DND-41 (cell line): ENCODE measurements around the gene TYMP.
"Not testable (repeated sequence)": the region's sequence is repeated elsewhere in the genome, so short reads cannot be mapped to it uniquely, and the experiment has no call there.

ENCODE experiments used
- ATAC-seq: fragments of 200-7000 bp; cut with Tn5 transposase; 3 replicates; pipeline ENCODE4 v1.9.1; 2021; ENCODE audit warnings: low read depth; ENCODE audit not compliant: insufficient read depth
- DNase-seq: peaks from one replicate; pipeline ENCODE4 v3.0.0-alpha.2; 2020
- H2AFZ ChIP-seq: 2 replicates; pipeline ENCODE4 v1.6.0; 2012; ENCODE audit warnings: low read depth, low read length
- H3K27ac ChIP-seq: 2 replicates; pipeline ENCODE4 v1.5.1; 2012; ENCODE audit warnings: low read length, inconsistent platforms
- H3K27me3 ChIP-seq: fragments of 200-600 bp; sonication (generic); 2 replicates; pipeline ENCODE4 v1.6.0; 2012; ENCODE audit warnings: low read length, mild to moderate bottlenecking, inconsistent platforms; ENCODE audit not compliant: insufficient read depth, poor library complexity
- H3K36me3 ChIP-seq: 2 replicates; pipeline ENCODE4 v1.5.1; 2012; ENCODE audit warnings: low read length, inconsistent platforms; ENCODE audit not compliant: insufficient read depth
- H3K4me1 ChIP-seq: 2 replicates; pipeline ENCODE4 v1.5.1; 2012; ENCODE audit warnings: mild to moderate bottlenecking, low read length; ENCODE audit not compliant: insufficient read depth
- H3K4me2 ChIP-seq: 2 replicates; pipeline ENCODE4 v1.6.0; 2012; ENCODE audit warnings: mild to moderate bottlenecking, moderate library complexity, low read length, inconsistent platforms; ENCODE audit not compliant: insufficient read depth
- H3K4me3 ChIP-seq, 2 experiments: fragments of 200-600 bp in 1 of 2; shearing (Covaris generic) in 1 of 2; 2 replicates each; pipeline ENCODE4 v1.5.1; 2012 to 2016; ENCODE audit warnings: inconsistent platforms in 2 of 2, low read length in 2 of 2, mild to moderate bottlenecking in 2 of 2, low read depth in 1 of 2, moderate library complexity in 1 of 2
- H3K79me2 ChIP-seq: 2 replicates; pipeline ENCODE4 v1.6.0; 2012; ENCODE audit warnings: low read length, inconsistent platforms; ENCODE audit not compliant: insufficient read depth
- H3K9ac ChIP-seq: 2 replicates; pipeline ENCODE4 v1.6.0; 2012; ENCODE audit warnings: low read depth, mild to moderate bottlenecking, inconsistent platforms, low read length, moderate library complexity
- H3K9me3 ChIP-seq: 2 replicates; pipeline ENCODE4 v1.5.1; 2012; ENCODE audit warnings: low read length, moderate library complexity, mild to moderate bottlenecking, inconsistent platforms; ENCODE audit not compliant: insufficient read depth, severe bottlenecking
- H4K20me1 ChIP-seq: 2 replicates; pipeline ENCODE4 v1.6.0; 2012; ENCODE audit warnings: low read length; ENCODE audit not compliant: insufficient read depth
- EZH2 ChIP-seq: IDR thresholded peaks from 3 replicates; pipeline ENCODE4 v1.6.1; 2012; ENCODE audit warnings: borderline replicate concordance, low read depth, mild to moderate bottlenecking, moderate library complexity, low read length, inconsistent platforms; ENCODE audit not compliant: severe bottlenecking
- TF ChIP-seq, protein P1 (sequence below): IDR thresholded peaks from 2 replicates; pipeline ENCODE4 v1.5.1; 2012; ENCODE audit warnings: borderline replicate concordance, low read length, moderate library complexity, mild to moderate bottlenecking; ENCODE audit not compliant: poor library complexity, severe bottlenecking; ENCODE audit errors: extremely low read depth

TYMP gene

DNA sequence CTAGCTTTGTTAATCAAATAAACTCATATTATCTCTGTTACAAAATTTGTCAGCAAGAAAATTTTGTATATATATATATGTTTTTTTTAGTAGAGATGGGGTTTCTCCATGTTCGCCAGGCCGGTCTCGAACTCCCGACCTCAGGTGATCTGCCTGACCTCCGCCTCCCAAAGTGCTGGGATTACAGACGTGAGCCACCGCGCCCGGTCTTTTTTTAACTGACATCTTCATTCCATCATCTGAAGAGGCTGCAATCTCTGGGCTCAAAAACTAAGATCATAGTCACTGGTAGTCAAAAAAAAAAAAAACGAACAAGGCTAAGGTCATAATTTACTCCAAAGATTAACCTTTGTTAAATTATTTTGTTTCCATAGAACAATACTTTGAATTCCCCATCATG is 10.6 kb upstream of the TYMP start:
- H3K4me1 ChIP-seq = peaks cover 13% of the 10 kb centered on the region
- H3K27ac ChIP-seq = no peak overlapping the region
- H3K9me3 ChIP-seq = no peaks in the 10 kb centered on the region
- no peak for DNase-seq
- H2AFZ ChIP-seq = no peak overlapping the region
- peaks cover 13% of the 10 kb centered on the region for H3K27me3 ChIP-seq
- H3K4me3 ChIP-seq = no peak overlapping the region
- no peak overlapping the region for H3K9ac ChIP-seq
- H3K79me2 ChIP-seq = no peaks in the 10 kb centered on the region
- no peak overlapping the region for H3K4me2 ChIP-seq
- peaks cover 7% of the 10 kb centered on the region for H4K20me1 ChIP-seq
- TF ChIP-seq EZH2 = no peak
- TF ChIP-seq, protein P1, sequence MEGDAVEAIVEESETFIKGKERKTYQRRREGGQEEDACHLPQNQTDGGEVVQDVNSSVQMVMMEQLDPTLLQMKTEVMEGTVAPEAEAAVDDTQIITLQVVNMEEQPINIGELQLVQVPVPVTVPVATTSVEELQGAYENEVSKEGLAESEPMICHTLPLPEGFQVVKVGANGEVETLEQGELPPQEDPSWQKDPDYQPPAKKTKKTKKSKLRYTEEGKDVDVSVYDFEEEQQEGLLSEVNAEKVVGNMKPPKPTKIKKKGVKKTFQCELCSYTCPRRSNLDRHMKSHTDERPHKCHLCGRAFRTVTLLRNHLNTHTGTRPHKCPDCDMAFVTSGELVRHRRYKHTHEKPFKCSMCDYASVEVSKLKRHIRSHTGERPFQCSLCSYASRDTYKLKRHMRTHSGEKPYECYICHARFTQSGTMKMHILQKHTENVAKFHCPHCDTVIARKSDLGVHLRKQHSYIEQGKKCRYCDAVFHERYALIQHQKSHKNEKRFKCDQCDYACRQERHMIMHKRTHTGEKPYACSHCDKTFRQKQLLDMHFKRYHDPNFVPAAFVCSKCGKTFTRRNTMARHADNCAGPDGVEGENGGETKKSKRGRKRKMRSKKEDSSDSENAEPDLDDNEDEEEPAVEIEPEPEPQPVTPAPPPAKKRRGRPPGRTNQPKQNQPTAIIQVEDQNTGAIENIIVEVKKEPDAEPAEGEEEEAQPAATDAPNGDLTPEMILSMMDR = no peak
- no peaks in the 10 kb centered on the region for H3K36me3 ChIP-seq
- no peak for ATAC-seq

DNA sequence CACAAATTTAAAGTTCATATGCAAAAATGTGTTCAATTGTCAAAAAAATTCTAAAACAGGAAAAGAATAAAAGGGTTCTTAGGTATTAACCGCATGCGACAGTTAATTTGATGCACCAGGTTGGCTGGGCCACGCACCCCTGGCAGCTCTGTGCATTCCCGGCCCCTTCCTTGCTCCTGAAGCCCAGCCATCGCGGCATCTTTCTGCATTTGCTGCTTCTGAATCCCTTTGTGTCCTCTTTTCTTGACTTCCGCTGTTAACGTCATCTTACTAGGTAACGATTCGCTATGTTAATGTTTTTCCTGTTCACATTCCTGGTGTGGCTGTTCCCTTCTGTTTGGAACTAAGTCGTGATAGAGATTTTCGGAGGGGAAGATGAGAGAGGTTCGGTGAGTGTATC is 8.0 kb upstream of the TYMP start:
- no peaks in the 10 kb centered on the region for H3K36me3 ChIP-seq
- no peak overlapping the region for H2AFZ ChIP-seq
- ATAC-seq (no peak), DNase-seq (no peak)
- no peaks in the 10 kb centered on the region for H3K27me3 ChIP-seq
- no peak overlapping the region for H3K4me2 ChIP-seq
- H3K9ac ChIP-seq = no peak overlapping the region
- no peaks in the 10 kb centered on the region for H3K79me2 ChIP-seq
- TF ChIP-seq, protein P1 = no peak
- TF ChIP-seq EZH2 = no peak
- no peaks in the 10 kb centered on the region for H3K4me1 ChIP-seq
- H3K27ac ChIP-seq = no peak overlapping the region
- H3K9me3 ChIP-seq = no peaks in the 10 kb centered on the region
- no peak overlapping the region for H3K4me3 ChIP-seq
- no peaks in the 10 kb centered on the region for H4K20me1 ChIP-seq

DNA sequence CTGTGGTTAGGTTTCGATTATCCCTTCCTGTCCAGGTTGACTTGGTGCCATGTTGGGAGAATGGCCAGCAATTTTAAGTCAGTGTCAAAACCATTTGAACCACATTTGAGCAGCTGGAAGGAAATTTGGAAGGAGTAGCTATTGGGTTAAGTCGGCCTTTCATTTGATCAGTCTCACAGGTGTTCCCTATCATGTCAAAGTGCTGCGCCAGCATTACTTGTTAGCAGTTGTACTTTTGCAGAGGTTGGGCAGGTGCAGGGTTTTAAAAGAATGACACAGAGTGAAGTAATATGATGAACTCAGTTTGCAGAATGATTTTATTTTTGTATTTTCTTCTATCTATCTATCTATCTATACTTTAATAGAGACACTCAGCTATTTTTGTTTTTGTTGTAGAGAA is 6.4 kb upstream of the TYMP start:
- Histone ChIP-seq H3K4me2 (no peak overlapping the region), H3K9ac (no peak overlapping the region), H3K4me1 (no peaks in the 10 kb centered on the region), H4K20me1 (0 out of 2 replicates have a peak, but pooled peaks cover under 1% of the 10 kb centered on the region), H3K27ac (no peak overlapping the region), H3K79me2 (no peaks in the 10 kb centered on the region), H3K27me3 (no peaks in the 10 kb centered on the region), H3K36me3 (no peaks in the 10 kb centered on the region), H3K4me3 (no peak overlapping the region), H2AFZ (no peak overlapping the region), H3K9me3 (no peaks in the 10 kb centered on the region)
- DNase-seq (no peak), ATAC-seq (no peak)
- no peak for TF ChIP-seq EZH2
- TF ChIP-seq, protein P1 = no peak

DNA sequence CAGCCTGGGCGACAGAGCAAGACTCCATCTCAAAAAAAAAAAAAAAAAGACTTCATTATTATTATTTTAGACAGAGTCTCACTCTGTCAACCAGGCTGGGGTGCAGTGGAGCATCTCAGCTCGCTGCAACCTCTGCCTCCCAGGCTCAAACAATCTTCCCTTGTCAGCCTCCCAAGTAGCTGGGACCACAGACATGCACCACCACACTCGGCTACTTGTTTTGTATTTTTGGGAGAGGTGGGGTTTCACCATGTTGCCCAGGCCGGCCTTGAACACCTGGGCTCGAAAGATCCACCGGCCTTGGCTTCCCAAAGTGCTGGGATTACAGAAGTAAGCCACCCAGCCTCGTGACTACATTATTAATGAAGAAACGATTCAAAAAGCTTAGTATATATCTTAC is 5.3 kb upstream of the TYMP start:
- Histone ChIP-seq H2AFZ (no peak overlapping the region), H3K4me2 (no peak overlapping the region), H4K20me1 (peaks cover 5% of the 10 kb centered on the region; the same call in 1 of the 2 replicates), H3K4me3 (no peak overlapping the region), H3K4me1 (no peaks in the 10 kb centered on the region), H3K36me3 (no peaks in the 10 kb centered on the region), H3K79me2 (no peaks in the 10 kb centered on the region), H3K27me3 (no peaks in the 10 kb centered on the region), H3K9ac (no peak overlapping the region), H3K9me3 (no peaks in the 10 kb centered on the region), H3K27ac (no peak overlapping the region)
- no peak for DNase-seq
- ATAC-seq = no peak
- TF ChIP-seq, protein P1 = no peak
- no peak for TF ChIP-seq EZH2

DNA sequence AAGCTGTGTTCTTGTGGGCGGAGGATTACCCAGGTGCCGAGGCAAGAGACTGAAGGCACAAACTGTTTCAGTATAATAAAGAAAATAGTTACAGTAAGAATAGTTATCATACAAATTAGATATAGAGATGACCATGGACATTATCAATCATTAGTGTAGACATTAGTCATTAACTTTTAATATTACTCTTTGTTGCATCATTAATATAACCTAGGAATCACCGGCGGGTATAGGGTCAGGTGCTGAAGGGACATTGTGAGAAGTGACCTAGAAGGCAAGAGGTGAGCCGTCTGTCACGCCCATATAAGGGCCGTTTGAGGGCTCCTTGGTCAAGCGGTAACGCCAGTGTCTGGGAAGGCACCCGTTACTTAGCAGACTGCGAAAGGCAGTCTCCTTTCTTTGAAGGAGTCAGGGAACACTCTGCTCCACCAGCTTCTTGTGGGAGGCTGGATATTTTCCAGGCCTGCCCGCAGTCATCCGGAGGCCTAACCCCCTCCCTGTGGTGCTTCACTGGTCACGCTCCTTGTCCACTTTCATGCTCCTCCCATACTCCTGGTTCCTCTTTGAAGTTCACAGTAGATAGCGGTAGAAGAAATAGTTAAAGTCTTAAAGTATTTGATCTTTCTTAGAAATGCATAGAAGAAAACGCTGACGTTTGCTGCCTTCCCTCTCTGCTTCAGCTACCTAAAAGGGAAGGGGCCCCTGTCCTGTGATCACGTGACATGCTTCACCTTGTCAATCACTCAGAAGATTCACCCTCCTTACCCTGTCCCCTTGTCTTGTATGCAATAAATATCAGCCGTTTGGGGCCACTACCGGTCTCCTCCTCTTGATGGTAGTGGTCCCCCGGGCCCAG is 4.3 kb upstream of the TYMP start:
- DNase-seq, H3K79me2 ChIP-seq, ATAC-seq, H3K9me3 ChIP-seq, H3K4me1 ChIP-seq, H3K9ac ChIP-seq, H3K4me2 ChIP-seq, H3K36me3 ChIP-seq, H3K4me3 ChIP-seq, H3K27me3 ChIP-seq, H2AFZ ChIP-seq, H3K27ac ChIP-seq, H4K20me1 ChIP-seq: not testable (repeated sequence)
